K562 (cell line): ENCODE measurements around the gene SLCO3A1. TPM values are rescaled to one million over a fixed set of nuclear protein-coding genes. Genes with fewer than 3 reads are reported as not detected.

Source experiments
- ATAC-seq: fragments of 200-7000 bp; cut with Tn5 transposase; 3 replicates; pipeline ENCODE4 v1.9.1; 2020; ENCODE audit warnings: moderate library complexity
- BruUV-seq: library from RNA; stranded (reverse); fragments of 400-500 nt; replicated peaks from 2 replicates; lab custom pipeline; 2021; lab: Mats Ljungman, UMichigan
- CTCF ChIA-PET: fragments of 300-600 bp; formaldehyde crosslinking; extraction: SDS; loops from one replicate; lab custom pipeline; 2021; ENCODE audit warnings: low intra/inter-chr PET ratio; lab: Yijun Ruan, JAX
- POLR2A ChIA-PET: fragments of 300-600, 350-650 bp; sonication (Branson Sonifier 250); formaldehyde crosslinking; extraction: SDS; loops from one replicate; lab custom pipeline; 2021; ENCODE audit warnings: antibody characterized with exemption, inconsistent platforms; lab: Yijun Ruan, JAX
- DNase-seq, 4 experiments: peaks; one replicate each; pipeline versions ENCODE4 v3.0.0 to v3.0.0-alpha.2; 2011 to 2018; ENCODE audit warnings: low spot score in 3 of 4, mixed read lengths in 3 of 4; ENCODE audit errors: extremely low read depth in 1 of 4
- FAIRE-seq: peaks from 2 replicates; lab custom pipeline; 2011; peaks lifted over from hg19 to GRCh38; lab: Jason Lieb, UNC
- H2AFZ ChIP-seq: 2 replicates; pipeline ENCODE4 v1.6.0; 2011; ENCODE audit warnings: low read depth, low read length, control low read depth, inconsistent platforms
- H3K27ac ChIP-seq: fragments of 200-600 bp; 3 replicates; pipeline ENCODE4 v1.8.0; 2011; ENCODE audit warnings: low read depth, mild to moderate bottlenecking, control low read depth, inconsistent platforms, low read length, moderate library complexity, mixed read lengths; ENCODE audit errors: extremely low read depth
- H3K27me3 ChIP-seq, 2 experiments: fragments of 300-600 bp in 1 of 2; 2 replicates in 1 of 2; 3 replicates in 1 of 2; pipeline versions ENCODE4 v1.6.0 to v1.8.0; 2011; ENCODE audit warnings: inconsistent platforms in 2 of 2, low read length in 2 of 2, mild to moderate bottlenecking in 1 of 2, mixed read lengths in 1 of 2, moderate library complexity in 1 of 2; ENCODE audit not compliant: control insufficient read depth in 2 of 2, insufficient read depth in 2 of 2
- H3K36me3 ChIP-seq: fragments of 300-600 bp; 3 replicates; pipeline ENCODE4 v1.8.0; 2011; ENCODE audit warnings: mild to moderate bottlenecking, low read length, inconsistent platforms; ENCODE audit not compliant: control insufficient read depth, insufficient read depth
- H3K4me1 ChIP-seq, 2 experiments: fragments of 200-600 bp in 1 of 2; replicated peaks in 1 of 2; 2 replicates in 1 of 2; 3 replicates in 1 of 2; pipeline versions ENCODE4 v1.5.1 to v1.8.0; 2011; ENCODE audit warnings: inconsistent platforms in 2 of 2, low read length in 2 of 2, mild to moderate bottlenecking in 1 of 2, mixed read lengths in 1 of 2, moderate library complexity in 1 of 2; ENCODE audit not compliant: control insufficient read depth in 2 of 2, insufficient read depth in 2 of 2
- H3K4me2 ChIP-seq: 2 replicates; pipeline ENCODE4 v1.6.1; 2011; ENCODE audit warnings: low read length, control low read depth, inconsistent platforms, mixed read lengths; ENCODE audit not compliant: insufficient read depth
- H3K4me3 ChIP-seq: fragments of 200-600 bp; sonication (generic), shearing (Covaris generic); 2 replicates; pipeline ENCODE4 v1.5.1; 2016; ENCODE audit warnings: control low read depth, inconsistent platforms
- H3K79me2 ChIP-seq: fragments of 200-600 bp; 3 replicates; pipeline ENCODE4 v1.8.0; 2011; ENCODE audit warnings: low read length, inconsistent platforms; ENCODE audit not compliant: control insufficient read depth, insufficient read depth
- H3K9ac ChIP-seq, 2 experiments: 2 replicates each; pipeline versions ENCODE4 v1.6.0 to v1.6.1; 2011; ENCODE audit warnings: low read depth in 2 of 2, low read length in 2 of 2, control low read depth in 1 of 2, inconsistent platforms in 1 of 2, mild to moderate bottlenecking in 1 of 2, mixed read lengths in 1 of 2; ENCODE audit not compliant: insufficient read depth in 1 of 2
- H3K9me1 ChIP-seq: one replicate; pipeline ENCODE4 v1.6.0; 2011; ENCODE audit warnings: inconsistent platforms, mild to moderate bottlenecking, low read length, moderate library complexity; ENCODE audit not compliant: control insufficient read depth, insufficient read depth
- H3K9me3 ChIP-seq: replicated peaks from 2 replicates; pipeline ENCODE4 v1.5.1; 2011; ENCODE audit warnings: low read depth, low read length, inconsistent platforms; ENCODE audit not compliant: control insufficient read depth, insufficient read depth
- H4K20me1 ChIP-seq: replicated peaks from 2 replicates; pipeline ENCODE4 v1.6.1; 2011; ENCODE audit warnings: low read length, inconsistent platforms, mixed read lengths; ENCODE audit not compliant: control insufficient read depth, insufficient read depth
- CBX1 ChIP-seq: sonication (generic); IDR thresholded peaks from 2 replicates; pipeline ENCODE4 v1.6.1; 2016; ENCODE audit warnings: antibody characterized with exemption, low read depth, mild to moderate bottlenecking
- CREM ChIP-seq: IDR thresholded peaks from 2 replicates; pipeline ENCODE4 v1.6.1; 2014; ENCODE audit warnings: antibody characterized with exemption, low read depth
- KLF6 ChIP-seq: fragments of 250-450 bp; sonication (Bioruptor Pico); IDR thresholded peaks from 2 replicates; pipeline ENCODE4 v1.4.0; 2020; ENCODE audit warnings: mild to moderate bottlenecking, moderate library complexity, borderline replicate concordance
- LARP7 ChIP-seq: fragments of 450-650 bp; IDR thresholded peaks from 2 replicates; pipeline ENCODE4 v1.6.1; 2016
- MEF2D ChIP-seq: conservative IDR thresholded peaks from 2 replicates; pipeline ENCODE4 v1.6.1; 2016; ENCODE audit warnings: low read depth, missing genetic modification characterization, missing compliant biosample characterization
- NUFIP1 ChIP-seq: fragments of 450-650 bp; IDR thresholded peaks from 2 replicates; pipeline ENCODE4 v1.6.1; 2018; ENCODE audit not compliant: partially characterized antibody
- PCBP1 ChIP-seq: fragments of 200-400 bp; formaldehyde crosslinking; IDR thresholded peaks from 2 replicates; pipeline ENCODE4 v1.6.1; 2018; ENCODE audit warnings: mild to moderate bottlenecking, low read depth, low read length; ENCODE audit not compliant: poor library complexity, severe bottlenecking
- PHTF2 ChIP-seq: fragments of 250-450 bp; sonication (Bioruptor Pico); IDR thresholded peaks from 2 replicates; pipeline ENCODE4 v1.5.0; 2021; ENCODE audit warnings: mild to moderate bottlenecking
- RBM25 ChIP-seq: fragments of 200-400 bp; formaldehyde crosslinking; IDR thresholded peaks from 2 replicates; pipeline ENCODE4 v1.6.1; 2018; ENCODE audit warnings: low read length, low read depth, moderate library complexity; ENCODE audit not compliant: severe bottlenecking
- SAFB2 ChIP-seq: fragments of 200-400 bp; formaldehyde crosslinking; IDR thresholded peaks from 2 replicates; pipeline ENCODE4 v1.6.1; 2018; ENCODE audit warnings: borderline replicate concordance, low read length, low read depth, moderate library complexity; ENCODE audit not compliant: severe bottlenecking
- THRAP3 ChIP-seq: fragments of 450-650 bp; IDR thresholded peaks from 2 replicates; pipeline ENCODE4 v1.6.1; 2016; ENCODE audit warnings: mild to moderate bottlenecking, inconsistent platforms, borderline replicate concordance
- TSC22D4 ChIP-seq: fragments of 450-650 bp; IDR thresholded peaks from 2 replicates; pipeline ENCODE4 v1.6.1; 2016; ENCODE audit warnings: missing genetic modification characterization, missing biosample characterization, control low read depth
- ZNF76 ChIP-seq: fragments of 250-450 bp; sonication (Bioruptor Pico); IDR thresholded peaks from 2 replicates; pipeline ENCODE4 v1.4.0; 2020; ENCODE audit warnings: mild to moderate bottlenecking, moderate library complexity, borderline replicate concordance
- ZNF764 ChIP-seq: fragments of 250-450 bp; sonication (Bioruptor Pico); IDR thresholded peaks from 2 replicates; pipeline ENCODE4 v1.4.0; 2020; ENCODE audit warnings: low read depth, mild to moderate bottlenecking, moderate library complexity
- ZNF780A ChIP-seq: fragments of 250-450 bp; sonication (Bioruptor Pico); IDR thresholded peaks from 2 replicates; pipeline ENCODE4 v1.5.0; 2021; ENCODE audit warnings: mild to moderate bottlenecking
- ZZZ3 ChIP-seq: fragments of 450-650 bp; IDR thresholded peaks from 2 replicates; pipeline ENCODE4 v1.6.1; 2016; ENCODE audit warnings: antibody characterized with exemption, mild to moderate bottlenecking, moderate library complexity
- WGBS: fragments of 100-300 bp; shearing (Covaris generic); methylation state at CpG from one replicate; pipeline ENCODE4 v1.1.6; 2016; ENCODE audit warnings: low coverage, mixed read lengths; ENCODE audit not compliant: insufficient coverage; ENCODE audit errors: missing lambda C conversion rate; 5-methylcytosine and 5-hydroxymethylcytosine counted together
- in situ Hi-C: fragments of 300-500 bp; cut with MboI; formaldehyde crosslinking; loops from 4 replicates; pipeline ENCODE4 v1.15.0; 2018; ENCODE audit warnings: inconsistent platforms, mixed read lengths
- intact Hi-C: fragments of 100-400 bp; cut with micrococcal nuclease; formaldehyde crosslinking; loops from 2 replicates; pipeline ENCODE4 v1.14.2; 2022
- polyA plus RNA-seq, 8 experiments: library from polyadenylated mRNA; depleted of rRNA in 4 of 8; stranded (reverse) in 5 of 8; unstranded in 3 of 8; fragments of >200 nt; fragmentation: Nextera tagmentation in 2 of 8; fragmentation: Illumina TruSeq in 1 of 8; extraction: Ambion mirVana in 2 of 8; extraction: Trizol in 1 of 8; gene quantifications; 2 replicates each; pipeline versions ENCODE4 v1.2.1 to v1.2.3, GENCODE V29; 2011 to 2014; ENCODE audit warnings: inconsistent platforms in 1 of 8, missing spikeins in 1 of 8
- total RNA-seq, 7 experiments: library from RNA; depleted of rRNA in 6 of 7; stranded (reverse); fragments of >200 nt in 6 of 7; fragmentation: Illumina TruSeq in 2 of 7; extraction: Trizol in 2 of 7; gene quantifications; 2 replicates each; pipeline versions ENCODE4 v1.2.1 to v1.2.3, GENCODE V29; 2011 to 2021; ENCODE audit warnings: low replicate concordance in 1 of 7
- TF ChIP-seq, protein P1 (sequence below): sonication (generic); formaldehyde crosslinking; IDR thresholded peaks from 2 replicates; pipeline ENCODE4 v1.9.0; 2022; ENCODE audit warnings: mild to moderate bottlenecking, missing genetic modification reagents

The SLCO3A1 gene
- total and polyA plus RNA-seq, 9 of the 15 experiments (the other 6 are each of a cell fraction or from before 2014, with no cell fraction given): 0.01 to 0.84 (median 0.06) TPM; not detected in 3

- Histone ChIP-seq H3K27me3 (peaks cover 0 to 5% of the 10 kb centered on the region in 2 experiments; a peak in 3 of 5 replicates), H3K79me2 (no peaks in the 10 kb centered on the region), H3K36me3 (no peaks in the 10 kb centered on the region), H3K4me3 (no peak overlapping the region), H3K27ac (no peak overlapping the region), H3K9me1 (no peaks in the 10 kb centered on the region), H3K4me1 (peaks cover 0 to 17% of the 10 kb centered on the region in 2 experiments; a peak in 2 of 5 replicates), H3K4me2 (no peak overlapping the region), H3K9ac (no peak overlapping the region), H2AFZ (no peak overlapping the region), H3K9me3 (no peaks in the 10 kb centered on the region), H4K20me1 (no peaks in the 10 kb centered on the region)
- intact Hi-C loops (loop anchor here (2.0 to 5.0 kb wide), 3 partner anchors 147 to 551 kb away; no protein-coding TSS in a partner anchor), in situ Hi-C loops (no loop called here)
- POLR2A ChIA-PET: no interaction called here
- CTCF ChIA-PET: interaction anchor here (0.5 to 1.2 kb wide), 2 partner anchors 42 to 550 kb away, joined by 3 to 4 read pairs; no protein-coding TSS in a partner anchor
- WGBS: 50% methylated on average over 6 of the region's 60 CpGs
- DNase-seq (no peak), ATAC-seq (no peak), FAIRE-seq (no peak)
- BruUV-seq: no TSS peak
- TF ChIP-seq NUFIP1 (no peak), CREM (no peak), PCBP1 (no peak), CBX1 (no peak), LARP7 (no peak), MEF2D (tag) (no peak), RBM25 (no peak), TSC22D4 (tag) (no peak), KLF6 (CRISPR knock-in tag) (no peak), THRAP3 (no peak), PHTF2 (CRISPR knock-in tag) (no peak), ZNF764 (CRISPR knock-in tag) (no peak), ZZZ3 (no peak), ZNF780A (CRISPR knock-in tag) (no peak), ZNF76 (no peak), SAFB2 (no peak)
- TF ChIP-seq, protein P1, sequence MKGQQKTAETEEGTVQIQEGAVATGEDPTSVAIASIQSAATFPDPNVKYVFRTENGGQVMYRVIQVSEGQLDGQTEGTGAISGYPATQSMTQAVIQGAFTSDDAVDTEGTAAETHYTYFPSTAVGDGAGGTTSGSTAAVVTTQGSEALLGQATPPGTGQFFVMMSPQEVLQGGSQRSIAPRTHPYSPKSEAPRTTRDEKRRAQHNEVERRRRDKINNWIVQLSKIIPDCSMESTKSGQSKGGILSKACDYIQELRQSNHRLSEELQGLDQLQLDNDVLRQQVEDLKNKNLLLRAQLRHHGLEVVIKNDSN: no peak
Observed at GRCh38 chr15:91853948-91854638, 585 bp downstream of the SLCO3A1 start.
